ENCODE measurements around the gene WNT5A. TPM values are rescaled to one million over a fixed set of nuclear protein-coding genes. Genes with fewer than 3 reads are reported as not detected.
A peak's percentile ranks its signal among the peaks of the same experiment; 100 is the strongest.

Gene WNT5A
- total RNA-seq, 2 experiments from 2014 or later, result not detected

GRCh38 chr3:55436644-55437043 is 50.5 kb downstream of the WNT5A start:
- Mint-ChIP-seq H3K27me3 (peaks cover 5% of the 10 kb centered on the region), H3K4me1 (no peaks in the 10 kb centered on the region), H3K36me3 (ENCODE audit: low read depth) (no peaks in the 10 kb centered on the region), H3K4me3 (no peak overlapping the region), H3K27ac (no peak overlapping the region), H3K9me3 (ENCODE audit: low read depth) (peaks cover 1% of the 10 kb centered on the region)
- CTCF ChIA-PET, result no interaction called here
- intact Hi-C loops (cut with DNase I, micrococcal nuclease), result loop anchor here in 1 of 2 experiments (5.0 kb wide), 1 partner anchor 816 kb away; no protein-coding TSS in a partner anchor
- POLR2A ChIA-PET, result no interaction called here
- ATAC-seq, result no peak
- no peak for DNase-seq

GRCh38 chr3:55435491-55435890 is 51.6 kb downstream of the WNT5A start:
- Mint-ChIP-seq H3K27me3 (peaks cover 5% of the 10 kb centered on the region), H3K27ac (no peak overlapping the region), H3K4me1 (no peaks in the 10 kb centered on the region), H3K9me3 (ENCODE audit: low read depth) (peaks cover 1% of the 10 kb centered on the region), H3K4me3 (no peak overlapping the region), H3K36me3 (ENCODE audit: low read depth) (no peaks in the 10 kb centered on the region)
- no peak for DNase-seq
- ATAC-seq, result no peak
- intact Hi-C loops (cut with DNase I, micrococcal nuclease), result loop anchor here in 1 of 2 experiments (5.0 kb wide), 1 partner anchor 817 kb away; no protein-coding TSS in a partner anchor
- CTCF ChIA-PET, result interaction anchor here (0.9 kb wide), 1 partner anchor 820 kb away, joined by 3 read pairs; no protein-coding TSS in a partner anchor
- POLR2A ChIA-PET, result no interaction called here

DNA sequence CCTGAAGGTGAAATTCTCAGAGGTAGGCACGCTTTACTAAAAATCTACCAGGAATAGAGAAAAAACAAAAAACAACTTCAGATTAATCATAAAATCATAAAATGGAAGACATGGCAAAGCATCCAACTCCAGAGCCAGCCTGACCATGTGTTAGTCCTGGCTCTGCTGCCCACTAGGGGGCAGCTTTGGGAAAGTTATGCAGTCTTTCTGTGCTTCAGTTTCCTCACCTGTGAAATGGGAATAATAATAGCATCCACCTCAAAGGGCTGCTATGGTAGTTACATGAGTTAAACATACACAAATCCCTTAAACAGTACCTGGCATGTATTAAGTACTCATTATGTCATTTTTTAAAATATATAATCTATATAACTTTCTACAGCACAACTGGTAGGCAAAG is 52.3 kb downstream of the WNT5A start:
- Mint-ChIP-seq H3K36me3 (ENCODE audit: low read depth) (no peaks in the 10 kb centered on the region), H3K27me3 (peaks cover 5% of the 10 kb centered on the region), H3K9me3 (ENCODE audit: low read depth) (peaks cover 1% of the 10 kb centered on the region), H3K4me1 (no peaks in the 10 kb centered on the region), H3K4me3 (no peak overlapping the region), H3K27ac (no peak overlapping the region)
- ATAC-seq (no peak), DNase-seq (peak; percentile 45)
- ChIA-PET POLR2A (no interaction called here), CTCF (interaction anchor here (0.6 to 1.0 kb wide), 2 partner anchors 9 to 22 kb away, joined by 3 to 4 read pairs; no protein-coding TSS in a partner anchor)
- intact Hi-C loops (cut with DNase I, micrococcal nuclease), result loop anchor here in 1 of 2 experiments (5.0 kb wide), 1 partner anchor 818 kb away; no protein-coding TSS in a partner anchor

DNA sequence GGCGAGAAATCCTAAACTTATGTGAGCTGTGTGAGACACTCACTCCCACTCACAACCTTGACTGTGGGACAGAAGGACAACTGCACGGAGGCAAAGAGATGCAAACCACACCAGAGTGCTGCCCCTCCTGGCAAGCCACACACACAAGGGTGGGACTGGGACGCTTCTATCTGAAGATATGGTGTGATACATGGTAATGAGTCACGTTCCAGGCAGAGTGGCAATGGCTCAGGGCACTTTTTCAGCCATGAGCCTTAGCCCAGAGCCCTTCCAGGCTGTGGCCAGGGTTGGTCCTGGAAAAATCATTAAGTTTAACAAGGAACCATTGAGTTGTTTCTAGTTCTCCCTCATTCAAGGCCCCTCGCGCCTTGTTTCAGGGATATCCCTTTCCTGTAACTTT is 56.1 kb downstream of the WNT5A start:
- H3K9me3 Mint-ChIP-seq (ENCODE audit: low read depth), result peaks cover 2% of the 10 kb centered on the region
- CTCF ChIA-PET, result interaction anchor here (1.2 kb wide), 1 partner anchor 316 kb away, joined by 3 read pairs; no protein-coding TSS in a partner anchor
- no peaks in the 10 kb centered on the region for H3K36me3 Mint-ChIP-seq (ENCODE audit: low read depth)
- H3K27ac Mint-ChIP-seq, result no peak overlapping the region
- intact Hi-C loops (cut with DNase I, micrococcal nuclease), result no loop called here
- H3K4me3 Mint-ChIP-seq, result no peak overlapping the region
- no peak for ATAC-seq
- POLR2A ChIA-PET, result no interaction called here
- H3K4me1 Mint-ChIP-seq, result no peaks in the 10 kb centered on the region
- no peak for DNase-seq
- H3K27me3 Mint-ChIP-seq, result peaks cover 5% of the 10 kb centered on the region

- H3K4me3 Mint-ChIP-seq, result no peak overlapping the region
- POLR2A ChIA-PET, result no interaction called here
These were observed 59.4 kb downstream of the WNT5A start for GRCh38 chr3:55427739-55428138.

GRCh38 chr3:55426486-55426885 is 60.6 kb downstream of the WNT5A start:
- H3K27ac Mint-ChIP-seq, result no peak overlapping the region
- CTCF ChIA-PET, result no interaction called here

More at GRCh38 chr3:55427739-55428138, 59.4 kb downstream of the WNT5A start:
- intact Hi-C loops (cut with DNase I, micrococcal nuclease), result no loop called here
- no peak overlapping the region for H3K27ac Mint-ChIP-seq
- H3K36me3 Mint-ChIP-seq (ENCODE audit: low read depth), result no peaks in the 10 kb centered on the region
- H3K4me1 Mint-ChIP-seq, result no peaks in the 10 kb centered on the region
- DNase-seq, result no peak
- H3K9me3 Mint-ChIP-seq (ENCODE audit: low read depth), result peaks cover 2% of the 10 kb centered on the region
- CTCF ChIA-PET, result no interaction called here
- no peaks in the 10 kb centered on the region for H3K27me3 Mint-ChIP-seq
- no peak for ATAC-seq

DNA sequence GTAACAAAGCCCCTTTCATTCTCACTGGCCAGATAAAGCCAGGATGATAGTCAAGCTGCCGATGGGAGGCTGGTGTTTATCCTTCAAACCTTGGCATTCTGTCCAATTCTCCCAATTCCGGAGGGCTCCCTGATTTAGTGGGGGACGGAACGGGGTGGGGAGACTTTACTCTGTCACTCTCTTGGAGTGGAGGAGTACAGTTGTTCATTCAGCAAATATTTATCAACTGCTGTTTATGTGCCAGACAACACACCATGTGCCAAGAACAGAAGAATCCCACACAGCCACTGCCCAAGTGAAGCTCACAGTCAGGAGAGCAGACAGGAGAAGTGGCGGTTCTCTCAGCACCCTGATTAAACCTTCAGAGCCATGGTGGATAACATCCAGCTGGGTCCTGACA is 63.3 kb downstream of the WNT5A start:
- ATAC-seq (no peak), DNase-seq (no peak)
- ChIA-PET POLR2A (no interaction called here), CTCF (interaction anchor here (0.5 kb wide), 1 partner anchor 34 kb away, joined by 3 read pairs; no protein-coding TSS in a partner anchor)
- intact Hi-C loops (cut with DNase I, micrococcal nuclease), result no loop called here
- Mint-ChIP-seq H3K4me1 (no peaks in the 10 kb centered on the region), H3K27ac (no peak overlapping the region), H3K9me3 (ENCODE audit: low read depth) (no peaks in the 10 kb centered on the region), H3K4me3 (no peak overlapping the region), H3K27me3 (no peaks in the 10 kb centered on the region), H3K36me3 (ENCODE audit: low read depth) (no peaks in the 10 kb centered on the region)

More at GRCh38 chr3:55426486-55426885, 60.6 kb downstream of the WNT5A start:
- no peak overlapping the region for H3K4me3 Mint-ChIP-seq
- POLR2A ChIA-PET, result no interaction called here
- DNase-seq (no peak), ATAC-seq (no peak)
- no peaks in the 10 kb centered on the region for H3K27me3 Mint-ChIP-seq
- no peaks in the 10 kb centered on the region for H3K36me3 Mint-ChIP-seq (ENCODE audit: low read depth)
- intact Hi-C loops (cut with DNase I, micrococcal nuclease), result no loop called here
- peaks cover 2% of the 10 kb centered on the region for H3K9me3 Mint-ChIP-seq (ENCODE audit: low read depth)
- no peaks in the 10 kb centered on the region for H3K4me1 Mint-ChIP-seq

DNA sequence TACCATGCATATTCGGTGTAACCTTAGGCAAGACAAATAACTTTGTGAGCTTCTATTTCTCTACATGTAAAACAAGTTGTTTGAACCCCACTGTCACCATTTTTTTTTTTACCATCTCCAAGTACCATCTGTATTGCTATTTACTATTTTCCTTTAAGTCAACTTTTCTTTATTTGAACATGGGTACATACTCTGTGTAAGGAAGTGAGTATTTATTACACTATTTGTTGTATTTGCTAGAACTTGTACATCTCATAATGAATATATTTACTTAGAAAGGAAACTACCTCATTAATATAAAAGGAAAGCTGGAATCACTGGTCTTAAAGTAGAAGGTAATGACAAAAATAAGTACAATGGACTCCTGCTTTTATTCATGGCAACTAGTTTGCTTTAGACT is 69.9 kb downstream of the WNT5A start:
- Mint-ChIP-seq H3K4me1 (no peaks in the 10 kb centered on the region), H3K27me3 (no peaks in the 10 kb centered on the region), H3K36me3 (ENCODE audit: low read depth) (no peaks in the 10 kb centered on the region), H3K9me3 (ENCODE audit: low read depth) (peaks cover 2% of the 10 kb centered on the region), H3K27ac (no peak overlapping the region), H3K4me3 (no peak overlapping the region)
- intact Hi-C loops (cut with DNase I, micrococcal nuclease), result no loop called here
- ChIA-PET CTCF (no interaction called here), POLR2A (no interaction called here)
- ATAC-seq, result no peak
- no peak for DNase-seq

DNA sequence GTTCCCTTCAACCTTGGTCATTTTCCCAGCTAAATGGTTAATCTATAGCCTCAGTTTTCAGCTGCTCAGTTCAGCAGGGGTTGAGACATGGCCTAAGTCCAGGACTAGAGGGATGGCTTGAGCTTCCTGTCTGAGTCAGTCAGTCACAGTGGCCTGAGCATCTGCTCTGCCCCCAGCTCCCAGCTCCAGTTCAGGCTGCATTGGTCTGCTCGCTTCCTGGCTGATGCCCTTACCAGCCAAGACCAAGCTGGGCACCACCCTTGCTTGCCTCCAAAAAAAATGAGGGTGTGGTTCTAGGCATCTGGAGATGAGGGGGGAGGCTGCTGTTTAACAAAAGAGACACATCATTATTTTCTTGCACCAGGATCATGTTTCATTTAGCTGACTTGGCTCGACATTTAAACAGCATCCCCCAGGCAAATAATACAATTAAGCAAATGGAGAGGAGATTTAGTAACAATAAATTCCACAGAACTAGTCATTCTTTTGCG is 70.7 kb downstream of the WNT5A start:
- Mint-ChIP-seq H3K36me3 (ENCODE audit: low read depth) (no peaks in the 10 kb centered on the region), H3K27ac (no peak overlapping the region), H3K9me3 (ENCODE audit: low read depth) (peaks cover 2% of the 10 kb centered on the region), H3K4me1 (no peaks in the 10 kb centered on the region), H3K4me3 (no peak overlapping the region), H3K27me3 (no peaks in the 10 kb centered on the region)
- ATAC-seq, result no peak
- DNase-seq, result no peak
- ChIA-PET CTCF (no interaction called here), POLR2A (no interaction called here)
- intact Hi-C loops (cut with DNase I, micrococcal nuclease), result no loop called here
